DND-41 (cell line): ENCODE data around the gene SLC36A2.

ENCODE experiments used
- CTCF ChIP-seq: IDR thresholded peaks from 2 replicates; pipeline ENCODE4 v1.5.1; 2012; ENCODE audit warnings: borderline replicate concordance, low read length, moderate library complexity, mild to moderate bottlenecking; ENCODE audit not compliant: poor library complexity, severe bottlenecking; ENCODE audit errors: extremely low read depth
- EZH2 ChIP-seq: IDR thresholded peaks from 3 replicates; pipeline ENCODE4 v1.6.1; 2012; ENCODE audit warnings: borderline replicate concordance, low read depth, mild to moderate bottlenecking, moderate library complexity, low read length, inconsistent platforms; ENCODE audit not compliant: severe bottlenecking

GRCh38 chr5:151383011-151383410, 35.7 kb upstream of the SLC36A2 start:
- TF ChIP-seq CTCF (no peak), EZH2 (no peak)
